HG03432 (cell line): ENCODE measurements around the gene SHC2.

Experiments
- ATAC-seq: cut with Tn5 transposase; IDR thresholded peaks from one replicate; pipeline ENCODE4 v1.9.1; 2021; ENCODE audit warnings: mild to moderate bottlenecking, moderate library complexity; ENCODE audit not compliant: unreplicated experiment

The SHC2 gene

GRCh38 chr19:376111-376470 lies 84.7 kb downstream of the SHC2 start:
- no peak for ATAC-seq

GRCh38 chr19:375395-376110 lies 85.3 kb downstream of the SHC2 start:
- no peak for ATAC-seq

- ATAC-seq: no peak
Measured at GRCh38 chr19:374886-375235, 86.0 kb downstream of the SHC2 start.

- ATAC-seq: no peak
Measured at GRCh38 chr19:374183-374885, 86.5 kb downstream of the SHC2 start.

- no peak for ATAC-seq
Measured at GRCh38 chr19:373391-374182, 87.2 kb downstream of the SHC2 start.

GRCh38 chr19:372306-372890 lies 88.4 kb downstream of the SHC2 start:
- no peak for ATAC-seq

- no peak for ATAC-seq
Measured at GRCh38 chr19:371501-372168, 89.2 kb downstream of the SHC2 start.

- ATAC-seq: no peak
Measured at GRCh38 chr19:370641-371330, 90.0 kb downstream of the SHC2 start.

GRCh38 chr19:369876-370275 lies 91.0 kb downstream of the SHC2 start:
- no peak for ATAC-seq

GRCh38 chr19:369256-369655 lies 91.6 kb downstream of the SHC2 start:
- ATAC-seq: no peak

GRCh38 chr19:368630-369024 lies 92.2 kb downstream of the SHC2 start:
- no peak for ATAC-seq

GRCh38 chr19:367963-368629 lies 92.7 kb downstream of the SHC2 start:
- no peak for ATAC-seq

GRCh38 chr19:367561-367960 lies 93.3 kb downstream of the SHC2 start:
- no peak for ATAC-seq

- no peak for ATAC-seq
Measured at GRCh38 chr19:366951-367350, 93.9 kb downstream of the SHC2 start.
